Esophagus squamous epithelium (tissue), 5 donors: ENCODE measurements around the gene OCA2. TPM values are rescaled to one million over a fixed set of nuclear protein-coding genes. Genes with fewer than 3 reads are reported as not detected.

Experiments
- DNase-seq: peaks from one replicate; lab custom pipeline; 2025; lab: John Stamatoyannopoulos, UW
- H3K27ac ChIP-seq, 4 donors: fragments of 200-600 bp; sonication (generic); one replicate each; pipeline ENCODE4 v1.5.1; 2016 to 2019; ENCODE audit warnings: mild to moderate bottlenecking in 1 of 4
- H3K27me3 ChIP-seq, 4 donors: fragments of 200-600 bp; sonication (generic); 1 replicate in 3 of 4; 2 replicates in 1 of 4; pipeline versions ENCODE4 v1.5.1 to v1.6.0; 2017 to 2021; ENCODE audit warnings: antibody characterized with exemption in 1 of 4
- H3K36me3 ChIP-seq, 3 donors: fragments of 200-600 bp; sonication (generic); one replicate each; pipeline ENCODE4 v1.5.1; 2016 to 2019
- H3K4me1 ChIP-seq, 3 donors: fragments of 200-600 bp; sonication (generic); one replicate each; pipeline ENCODE4 v1.5.1; 2017 to 2019
- H3K4me3 ChIP-seq, 4 donors: fragments of 200-600 bp; sonication (generic); 1 replicate in 3 of 4; 2 replicates in 1 of 4; pipeline ENCODE4 v1.5.1; 2016 to 2019; ENCODE audit warnings: mild to moderate bottlenecking in 2 of 4, moderate library complexity in 1 of 4
- H3K9me3 ChIP-seq, 3 donors: fragments of 200-600 bp; sonication (generic); one replicate each; pipeline ENCODE4 v1.5.1; 2016 to 2019
- POLR2A ChIP-seq, 4 donors: fragments of 450-650 bp; IDR thresholded peaks; one replicate each; pipeline ENCODE4 v1.6.1; 2017; ENCODE audit warnings: antibody characterized with exemption in 4 of 4, mild to moderate bottlenecking in 4 of 4, moderate library complexity in 3 of 4
- WGBS, 2 donors: methylation state at CpG; one replicate each; pipeline ENCODE4 v1.1.5; 2018; 5-methylcytosine and 5-hydroxymethylcytosine counted together
- intact Hi-C: fragments of 100-400 bp; cut with DNase I; formaldehyde crosslinking; loops from one replicate; pipeline ENCODE4 v1.15.0; 2022
- total RNA-seq, 4 donors: library from RNA; depleted of rRNA; stranded (reverse); fragments of >200 nt; gene quantifications; one replicate each; pipeline ENCODE4 v1.1.0, GENCODE V29; 2016
- TF ChIP-seq, protein P1 (sequence below), 6 experiments: fragments of 450-650 bp in 4 of 6; fragments of 200-600 bp in 2 of 6; sonication (generic) in 2 of 6; IDR thresholded peaks; one replicate each; pipeline ENCODE4 v1.5.1; 2016 to 2019; ENCODE audit warnings: antibody characterized with exemption in 6 of 6, mild to moderate bottlenecking in 4 of 6, moderate library complexity in 4 of 6
- donor health status: DM: yes; HTN: yes; CAD: no.

OCA2 gene
- total RNA-seq, 4 donors from 2014 or later, result 1.7 to 5.5 (median 4.6) TPM

DNA sequence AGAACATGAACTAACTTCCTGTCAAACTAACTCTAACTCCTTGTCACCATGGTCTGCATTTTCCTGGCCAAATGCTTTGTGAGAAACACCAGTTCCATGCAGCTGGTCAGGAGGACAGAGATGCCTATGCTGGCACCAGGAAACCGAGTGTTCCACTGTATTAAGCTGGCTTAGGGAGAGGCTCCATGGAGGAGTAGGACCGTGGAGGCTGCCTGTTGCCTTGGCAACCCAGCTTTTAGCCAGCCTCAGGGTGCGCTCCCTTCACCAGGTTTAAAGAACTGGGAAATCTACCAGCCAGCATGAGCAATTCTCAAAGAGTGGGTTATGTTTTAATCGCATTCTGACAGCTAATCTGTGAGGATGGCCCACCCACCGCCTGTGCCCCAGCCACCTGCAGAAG lies 394.1 kb downstream of the OCA2 start:
- no peak for TF ChIP-seq POLR2A (IDR thresholded peaks at IDR 0.05)
- TF ChIP-seq, protein P1, sequence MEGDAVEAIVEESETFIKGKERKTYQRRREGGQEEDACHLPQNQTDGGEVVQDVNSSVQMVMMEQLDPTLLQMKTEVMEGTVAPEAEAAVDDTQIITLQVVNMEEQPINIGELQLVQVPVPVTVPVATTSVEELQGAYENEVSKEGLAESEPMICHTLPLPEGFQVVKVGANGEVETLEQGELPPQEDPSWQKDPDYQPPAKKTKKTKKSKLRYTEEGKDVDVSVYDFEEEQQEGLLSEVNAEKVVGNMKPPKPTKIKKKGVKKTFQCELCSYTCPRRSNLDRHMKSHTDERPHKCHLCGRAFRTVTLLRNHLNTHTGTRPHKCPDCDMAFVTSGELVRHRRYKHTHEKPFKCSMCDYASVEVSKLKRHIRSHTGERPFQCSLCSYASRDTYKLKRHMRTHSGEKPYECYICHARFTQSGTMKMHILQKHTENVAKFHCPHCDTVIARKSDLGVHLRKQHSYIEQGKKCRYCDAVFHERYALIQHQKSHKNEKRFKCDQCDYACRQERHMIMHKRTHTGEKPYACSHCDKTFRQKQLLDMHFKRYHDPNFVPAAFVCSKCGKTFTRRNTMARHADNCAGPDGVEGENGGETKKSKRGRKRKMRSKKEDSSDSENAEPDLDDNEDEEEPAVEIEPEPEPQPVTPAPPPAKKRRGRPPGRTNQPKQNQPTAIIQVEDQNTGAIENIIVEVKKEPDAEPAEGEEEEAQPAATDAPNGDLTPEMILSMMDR (IDR thresholded peaks at IDR 0.05), result no peak
- intact Hi-C loops, result no loop called here
- H3K27ac ChIP-seq, result no peak overlapping the region
- H3K4me1 ChIP-seq, result no peaks in the 10 kb centered on the region
- H3K4me3 ChIP-seq, result no peak overlapping the region
- no peaks in the 10 kb centered on the region for H3K9me3 ChIP-seq
- H3K27me3 ChIP-seq, result no peaks in the 10 kb centered on the region
- no peak for DNase-seq
- no peaks in the 10 kb centered on the region for H3K36me3 ChIP-seq
- WGBS, 2 donors, result 70 to 73% methylated on average over 5 of the region's 5 CpGs

Other genes starting within 250 kb of the OCA2 start
- gene HERC2, start 222.9 kb upstream of the OCA2 start, total RNA-seq, result 10 to 100 TPM; 32.2 to 45.0 (median 39.2) TPM